Adrenal gland (tissue), 12 donors: ENCODE results near the gene TMEM120B. TPM values are rescaled to one million over a fixed set of nuclear protein-coding genes. Genes with fewer than 3 reads are reported as not detected.
"Not testable (repeated sequence)": the region's sequence is repeated elsewhere in the genome, so short reads cannot be mapped to it uniquely, and the experiment has no call there.

Experiments
- DNase-seq, 7 donors: peaks; one replicate each; pipeline ENCODE4 v3.0.0-alpha.2; 2019 to 2020
- H3K27ac ChIP-seq, 5 donors: fragments of 200-600 bp; sonication (generic) in 4 of 5; 1 replicate in 3 of 5; 2 replicates in 2 of 5; pipeline versions ENCODE4 v1.5.1 to v1.8.0; 2016 to 2020; ENCODE audit warnings: mild to moderate bottlenecking in 1 of 5
- H3K27me3 ChIP-seq: fragments of 200-600 bp; 2 replicates; pipeline ENCODE4 v1.8.0; 2021
- H3K36me3 ChIP-seq, 2 donors: fragments of 200-600 bp; replicated peaks in 1 of 2; 1 replicate in 1 of 2; 2 replicates in 1 of 2; pipeline versions ENCODE4 v1.5.1 to v1.8.0; 2018 to 2022
- H3K4me1 ChIP-seq, 2 donors: fragments of 200-600 bp; replicated peaks in 1 of 2; 1 replicate in 1 of 2; 2 replicates in 1 of 2; pipeline versions ENCODE4 v1.5.1 to v1.8.0; 2018 to 2021
- H3K4me3 ChIP-seq, 4 donors: fragments of 200-600 bp; sonication (generic) in 3 of 4; one replicate each; pipeline ENCODE4 v1.5.1; 2016 to 2018
- H3K9me3 ChIP-seq, 3 donors: fragments of 200-600 bp; sonication (generic) in 1 of 3; replicated peaks in 1 of 3; 1 replicate in 2 of 3; 2 replicates in 1 of 3; pipeline versions ENCODE4 v1.5.1 to v1.8.0; 2016 to 2021
- CTCF ChIP-seq, 6 experiments: fragments of 450-650 bp in 4 of 6; fragments of 200-600 bp in 2 of 6; sonication (generic) in 1 of 6; IDR thresholded peaks; 1 replicate in 5 of 6; 2 replicates in 1 of 6; pipeline versions ENCODE4 v1.5.1 to v1.8.0; 2016 to 2021; ENCODE audit warnings: antibody characterized with exemption in 6 of 6, mild to moderate bottlenecking in 2 of 6, moderate library complexity in 1 of 6
- POLR2A ChIP-seq, 2 donors: fragments of 450-650 bp; IDR thresholded peaks; one replicate each; pipeline ENCODE4 v1.6.1; 2017; ENCODE audit warnings: antibody characterized with exemption in 2 of 2, mild to moderate bottlenecking in 2 of 2, moderate library complexity in 1 of 2
- WGBS, 4 donors: extraction: QIAGEN DNeasy Blood & Tissue Kit in 2 of 4; methylation state at CpG; one replicate each; pipeline versions ENCODE4 v1.1.5 to v1.1.7; 2013 to 2017; 5-methylcytosine and 5-hydroxymethylcytosine counted together
- intact Hi-C, 2 donors: fragments of 100-400 bp; cut with DNase I; formaldehyde crosslinking; loops; one replicate each; pipeline versions ENCODE4 v1.14.1 to v1.15.0; 2022 to 2023
- polyA plus RNA-seq, 3 donors: library from polyadenylated mRNA; stranded (reverse); fragments of 200-250 nt in 2 of 3; fragments of 350-450 nt in 1 of 3; fragmentation: Illumina TruSeq in 1 of 3; extraction: RNeasy Lipid Tissue Mini Kit (QIAGEN cat#74804) in 1 of 3; gene quantifications; one replicate each; pipeline ENCODE4 v1.2.3, GENCODE V29; 2013 to 2014
- total RNA-seq, 9 donors: library from RNA; depleted of rRNA in 4 of 9; stranded (reverse); fragments of >200 nt in 4 of 9; fragments of 120-200 nt in 1 of 9; fragmentation: NEBNext Ultra II Directional in 1 of 9; extraction: Animal tissue kit (Norgen Biotek cat#: 25700) in 1 of 9; gene quantifications; one replicate each; pipeline versions ENCODE4 v1.1.0 to v1.2.4, GENCODE V29; 2013 to 2023
- donor health status: healthy with polysubstance abuse.
- donor health status: Bipolar disorder and iron deficiency.
- donor health status: DM: yes; HTN: yes; CAD: no.
- donor health status: DM: no; HTN: no; CAD: no.
- donor health status: DM: no; HTN: no; CAD: no.
- donor health status: DM: yes; HTN: yes; CAD: no.

TMEM120B gene
- total and polyA plus RNA-seq, 12 donors: 4.6 to 19.7 (median 8.7) TPM

GRCh38 chr12:121678305-121678704 lies 34.2 kb upstream of the TMEM120B start:
- no peak for DNase-seq
- WGBS, 4 donors: 81 to 94% (median 85%) methylated on average over 3 of the region's 3 CpGs
- Histone ChIP-seq H3K27me3 (no peaks in the 10 kb centered on the region), H3K27ac (no peak overlapping the region), H3K4me3 (no peak overlapping the region), H3K9me3 (no peaks in the 10 kb centered on the region), H3K4me1 (peaks cover 0 to under 1% of the 10 kb centered on the region in 2 donors), H3K36me3 (no peaks in the 10 kb centered on the region)
- intact Hi-C loops: loop anchor here (2.0 to 10.0 kb wide), 4 partner anchors 122 to 184 kb away; no protein-coding TSS in a partner anchor
- no peak for TF ChIP-seq POLR2A (IDR thresholded peaks at IDR 0.05)
- TF ChIP-seq CTCF (IDR thresholded peaks at IDR 0.05): no peak

GRCh38 chr12:121678716-121679300 lies 33.7 kb upstream of the TMEM120B start:
- TF ChIP-seq CTCF (IDR thresholded peaks at IDR 0.05): no peak
- Histone ChIP-seq H3K9me3 (no peaks in the 10 kb centered on the region), H3K27me3 (no peaks in the 10 kb centered on the region), H3K27ac (no peak overlapping the region), H3K4me3 (no peak overlapping the region), H3K36me3 (no peaks in the 10 kb centered on the region), H3K4me1 (no peaks in the 10 kb centered on the region)
- 77 to 83% (median 81%) methylated on average over 4 to 9 of the region's 9 CpGs for WGBS, 4 donors
- intact Hi-C loops: loop anchor here (2.0 to 10.0 kb wide), 4 partner anchors 122 to 184 kb away; no protein-coding TSS in a partner anchor
- no peak for DNase-seq

GRCh38 chr12:121679661-121680197 lies 32.8 kb upstream of the TMEM120B start:
- not testable (repeated sequence) for H3K27me3 ChIP-seq, H3K4me3 ChIP-seq, H3K9me3 ChIP-seq, DNase-seq, H3K4me1 ChIP-seq, H3K36me3 ChIP-seq, H3K27ac ChIP-seq
- 82 to 90% (median 84%) methylated on average over 13 of the region's 13 CpGs for WGBS, 4 donors
- intact Hi-C loops: loop anchor here (2.0 to 10.0 kb wide), 4 partner anchors 123 to 185 kb away; no protein-coding TSS in a partner anchor

GRCh38 chr12:121688966-121689365 lies 23.6 kb upstream of the TMEM120B start:
- peaks cover 0 to 10% of the 10 kb centered on the region in 2 donors for H3K4me1 ChIP-seq
- no peak overlapping the region for H3K27ac ChIP-seq
- H3K4me3 ChIP-seq: no peak overlapping the region
- no peaks in the 10 kb centered on the region for H3K9me3 ChIP-seq
- DNase-seq: no peak
- no peaks in the 10 kb centered on the region for H3K36me3 ChIP-seq
- intact Hi-C loops: no loop called here
- no peaks in the 10 kb centered on the region for H3K27me3 ChIP-seq
- WGBS, 4 donors: 59 to 69% (median 64%) methylated on average over 3 of the region's 3 CpGs
- TF ChIP-seq POLR2A (IDR thresholded peaks at IDR 0.05): no peak
- no peak for TF ChIP-seq CTCF (IDR thresholded peaks at IDR 0.05)

- DNase-seq: no peak
- WGBS, 4 donors: 90 to 100% (median 97%) methylated on average over 1 to 2 of the region's 2 CpGs
- no peaks in the 10 kb centered on the region for H3K36me3 ChIP-seq
Observed at GRCh38 chr12:121689430-121689829, 23.1 kb upstream of the TMEM120B start.

GRCh38 chr12:121692744-121693143 lies 19.8 kb upstream of the TMEM120B start:
- intact Hi-C loops: loop anchor here in 1 of 2 donors (10.0 kb wide), 1 partner anchor 192 kb away; the partner anchor contains the start of gene PSMD9
- WGBS, 4 donors: 64 to 82% (median 79%) methylated on average over 3 of the region's 3 CpGs

More at GRCh38 chr12:121689430-121689829, 23.1 kb upstream of the TMEM120B start:
- peaks cover 0 to 10% of the 10 kb centered on the region in 2 donors for H3K4me1 ChIP-seq
- intact Hi-C loops: no loop called here
- H3K9me3 ChIP-seq: no peaks in the 10 kb centered on the region
- H3K4me3 ChIP-seq: no peak overlapping the region
- no peak overlapping the region for H3K27ac ChIP-seq
- TF ChIP-seq CTCF (IDR thresholded peaks at IDR 0.05): no peak
- no peak for TF ChIP-seq POLR2A (IDR thresholded peaks at IDR 0.05)
- H3K27me3 ChIP-seq: no peaks in the 10 kb centered on the region

More at GRCh38 chr12:121692744-121693143, 19.8 kb upstream of the TMEM120B start:
- H3K4me3 ChIP-seq, H3K27ac ChIP-seq, H3K27me3 ChIP-seq, H3K9me3 ChIP-seq, H3K4me1 ChIP-seq, DNase-seq, H3K36me3 ChIP-seq: not testable (repeated sequence)
